Panc1 (cell line): Measurements from ENCODE around the gene CTNNA1.

Experiments
- CTCF ChIP-seq: fragments of 450-650 bp; IDR thresholded peaks from 2 replicates; pipeline ENCODE4 v1.5.1; 2017; ENCODE audit warnings: mild to moderate bottlenecking
- POLR2AphosphoS5 ChIP-seq: IDR thresholded peaks from 2 replicates; pipeline ENCODE4 v1.6.1; 2012; ENCODE audit warnings: mild to moderate bottlenecking, low read depth, low read length, moderate library complexity

DNA sequence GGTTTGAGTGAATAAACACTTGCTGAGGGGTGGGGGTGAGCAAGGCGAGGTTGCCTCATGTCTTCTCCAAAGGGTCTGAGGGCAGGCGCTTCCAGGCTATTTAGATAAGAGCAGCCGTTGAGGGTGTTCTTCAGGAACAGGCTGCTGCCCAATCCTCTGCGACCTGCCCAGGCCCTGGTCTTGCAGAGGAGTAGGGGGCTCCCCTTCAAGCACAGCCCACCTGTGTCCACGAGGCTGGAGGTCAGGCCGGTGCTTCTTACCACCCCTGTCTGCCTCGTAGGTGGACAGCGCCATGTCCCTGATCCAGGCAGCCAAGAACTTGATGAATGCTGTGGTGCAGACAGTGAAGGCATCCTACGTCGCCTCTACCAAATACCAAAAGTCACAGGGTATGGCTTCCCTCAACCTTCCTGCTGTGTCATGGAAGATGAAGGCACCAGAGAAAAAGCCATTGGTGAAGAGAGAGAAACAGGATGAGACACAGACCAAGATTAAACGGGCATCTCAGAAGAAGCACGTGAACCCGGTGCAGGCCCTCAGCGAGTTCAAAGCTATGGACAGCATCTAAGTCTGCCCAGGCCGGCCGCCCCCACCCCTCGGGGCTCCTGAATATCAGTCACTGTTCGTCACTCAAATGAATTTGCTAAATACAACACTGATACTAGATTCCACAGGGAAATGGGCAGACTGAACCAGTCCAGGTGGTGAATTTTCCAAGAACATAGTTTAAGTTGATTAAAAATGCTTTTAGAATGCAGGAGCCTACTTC, 180.5 kb downstream of the CTNNA1 start:
- TF ChIP-seq CTCF, result no peak
- TF ChIP-seq POLR2AphosphoS5, result no peak
